PC-3 (cell line): Measurements from ENCODE around the gene SCAPER. TPM values are rescaled to one million over a fixed set of nuclear protein-coding genes. Genes with fewer than 3 reads are reported as not detected.

Experiments
- ATAC-seq: fragments of 200-7000 bp; cut with Tn5 transposase; 2 replicates; pipeline ENCODE4 v1.9.1; 2020; ENCODE audit warnings: mild to moderate bottlenecking, moderate library complexity
- BruUV-seq: library from RNA; stranded (reverse); fragments of 400-500 nt; replicated peaks from 2 replicates; lab custom pipeline; 2021; lab: Mats Ljungman, UMichigan
- CTCF ChIA-PET: fragments of 300-600 bp; sonication (Branson Sonifier 250); formaldehyde crosslinking; loops from one replicate; lab custom pipeline; 2022; ENCODE audit warnings: antibody characterized with exemption; lab: Charles Lee
- POLR2A ChIA-PET: fragments of 300-600 bp; sonication (Branson Sonifier 250); formaldehyde crosslinking; loops from one replicate; lab custom pipeline; 2022; ENCODE audit warnings: antibody characterized with exemption; ENCODE audit not compliant: unreplicated experiment; lab: Charles Lee
- DNase-seq: peaks from one replicate; pipeline ENCODE4 v3.0.0-alpha.2; 2015
- H2AFZ ChIP-seq: fragments of 300-600 bp; sonication (generic); 2 replicates; pipeline ENCODE4 v1.6.0; 2016; ENCODE audit warnings: antibody characterized with exemption, low read length
- H3F3A ChIP-seq: fragments of 300-600 bp; sonication (generic); one replicate; pipeline ENCODE4 v1.6.0; 2017; ENCODE audit warnings: antibody characterized with exemption, low read length, control low read depth, mild to moderate bottlenecking; ENCODE audit not compliant: unreplicated experiment
- H3K27ac ChIP-seq: fragments of 300-600 bp; sonication (generic); 2 replicates; pipeline ENCODE4 v1.5.1; 2016; ENCODE audit warnings: mild to moderate bottlenecking, low read length
- H3K27me3 ChIP-seq: fragments of 300-600 bp; sonication (generic); 2 replicates; pipeline ENCODE4 v1.6.1; 2016; ENCODE audit warnings: low read length, mixed read lengths
- H3K36me3 ChIP-seq: fragments of 300-600 bp; sonication (generic); 2 replicates; pipeline ENCODE4 v1.6.1; 2016; ENCODE audit warnings: low read depth, mixed run types, low read length, mixed read lengths
- H3K4me1 ChIP-seq: fragments of 300-600 bp; sonication (generic); 2 replicates; pipeline ENCODE4 v1.5.1; 2016; ENCODE audit warnings: low read length; ENCODE audit not compliant: insufficient read depth
- H3K4me2 ChIP-seq: fragments of 300-600 bp; sonication (generic); 2 replicates; pipeline ENCODE4 v1.6.0; 2016; ENCODE audit warnings: low read length
- H3K4me3 ChIP-seq: fragments of 300-600 bp; sonication (generic); 2 replicates; pipeline ENCODE4 v1.5.1; 2016; ENCODE audit warnings: mild to moderate bottlenecking, low read length, mixed read lengths
- H3K79me2 ChIP-seq: fragments of 300-600 bp; sonication (generic); 2 replicates; pipeline ENCODE4 v1.6.1; 2017; ENCODE audit warnings: low read length, mixed read lengths
- H3K9ac ChIP-seq: fragments of 300-600 bp; sonication (generic); 2 replicates; pipeline ENCODE4 v1.6.0; 2016; ENCODE audit warnings: mild to moderate bottlenecking, low read length
- H3K9me2 ChIP-seq: fragments of 300-600 bp; sonication (generic); replicated peaks from 2 replicates; pipeline ENCODE4 v1.6.1; 2016; ENCODE audit warnings: mixed run types, low read length, mixed read lengths
- H3K9me3 ChIP-seq: fragments of 300-600 bp; sonication (generic); 2 replicates; pipeline ENCODE4 v1.6.1; 2016; ENCODE audit warnings: low read length, mixed read lengths
- H4K20me1 ChIP-seq: fragments of 300-600 bp; sonication (generic); 2 replicates; pipeline ENCODE4 v1.6.1; 2016; ENCODE audit warnings: low read length, mixed read lengths
- EZH2 ChIP-seq: fragments of 300-600 bp; sonication (generic); IDR thresholded peaks from one replicate; pipeline ENCODE4 v1.6.1; 2017; ENCODE audit warnings: antibody characterized with exemption, mild to moderate bottlenecking, low read length; ENCODE audit not compliant: unreplicated experiment
- EZH2phosphoT487 ChIP-seq: fragments of 300-600 bp; sonication (generic); IDR thresholded peaks from 2 replicates; pipeline ENCODE4 v1.6.1; 2018; ENCODE audit warnings: mild to moderate bottlenecking, antibody characterized with exemption, low read length, borderline replicate concordance
- intact Hi-C: fragments of 100-400 bp; cut with micrococcal nuclease; formaldehyde crosslinking; loops from 2 replicates; pipeline ENCODE4 v1.9.0; 2023
- total RNA-seq: library from RNA; depleted of rRNA; stranded (reverse); fragments of >200 nt; gene quantifications from 2 replicates; pipeline ENCODE4 v1.2.3, GENCODE V29; 2014
- TF ChIP-seq, protein P1 (sequence below): fragments of 300-600 bp; sonication (generic); conservative IDR thresholded peaks from 2 replicates; pipeline ENCODE4 v1.5.1; 2017; ENCODE audit warnings: antibody characterized with exemption, low read depth, mild to moderate bottlenecking, low read length

Gene SCAPER
- total RNA-seq, 1 experiment from 2014 or later: 6.0 TPM

DNA sequence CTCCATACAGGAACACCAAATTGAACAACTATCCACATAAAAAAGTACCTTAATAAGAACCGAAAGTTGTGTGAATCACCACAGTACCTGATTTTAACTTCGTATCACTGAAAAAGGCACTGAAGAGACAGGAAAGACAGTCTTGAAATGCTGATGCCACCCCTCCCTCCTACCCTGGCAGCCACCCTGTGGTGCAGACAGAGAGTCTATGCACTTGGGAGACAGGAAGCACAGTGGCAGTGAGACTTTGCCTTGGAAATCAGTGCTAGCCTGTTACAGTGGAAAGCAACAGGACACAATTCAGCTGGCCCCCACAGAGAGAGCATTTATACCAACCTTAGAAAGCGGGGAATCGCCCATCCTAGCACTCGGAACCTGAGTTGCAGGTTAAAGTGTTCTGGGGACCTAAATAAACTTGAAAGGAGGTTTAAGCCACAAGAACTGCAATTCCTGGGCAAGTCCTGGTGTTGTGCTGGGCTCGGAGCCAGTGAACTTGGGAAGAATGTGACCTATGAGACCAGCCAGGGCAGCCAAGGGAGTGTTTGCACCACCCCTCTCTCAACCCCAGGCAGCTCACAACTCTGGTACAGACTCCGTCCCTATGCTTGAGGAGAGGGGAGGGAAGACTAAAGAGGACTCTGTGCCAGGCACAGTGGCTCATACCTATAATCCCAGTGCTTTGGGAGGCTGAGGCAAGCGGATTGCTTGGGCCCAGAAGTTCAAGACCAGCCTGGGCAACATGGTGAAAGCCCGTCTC is 328.4 kb downstream of the SCAPER start:
- TF ChIP-seq EZH2: no peak
- TF ChIP-seq, protein P1, sequence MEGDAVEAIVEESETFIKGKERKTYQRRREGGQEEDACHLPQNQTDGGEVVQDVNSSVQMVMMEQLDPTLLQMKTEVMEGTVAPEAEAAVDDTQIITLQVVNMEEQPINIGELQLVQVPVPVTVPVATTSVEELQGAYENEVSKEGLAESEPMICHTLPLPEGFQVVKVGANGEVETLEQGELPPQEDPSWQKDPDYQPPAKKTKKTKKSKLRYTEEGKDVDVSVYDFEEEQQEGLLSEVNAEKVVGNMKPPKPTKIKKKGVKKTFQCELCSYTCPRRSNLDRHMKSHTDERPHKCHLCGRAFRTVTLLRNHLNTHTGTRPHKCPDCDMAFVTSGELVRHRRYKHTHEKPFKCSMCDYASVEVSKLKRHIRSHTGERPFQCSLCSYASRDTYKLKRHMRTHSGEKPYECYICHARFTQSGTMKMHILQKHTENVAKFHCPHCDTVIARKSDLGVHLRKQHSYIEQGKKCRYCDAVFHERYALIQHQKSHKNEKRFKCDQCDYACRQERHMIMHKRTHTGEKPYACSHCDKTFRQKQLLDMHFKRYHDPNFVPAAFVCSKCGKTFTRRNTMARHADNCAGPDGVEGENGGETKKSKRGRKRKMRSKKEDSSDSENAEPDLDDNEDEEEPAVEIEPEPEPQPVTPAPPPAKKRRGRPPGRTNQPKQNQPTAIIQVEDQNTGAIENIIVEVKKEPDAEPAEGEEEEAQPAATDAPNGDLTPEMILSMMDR: no peak
- TF ChIP-seq EZH2phosphoT487: no peak
- no TSS peak for BruUV-seq
- no peaks in the 10 kb centered on the region for H3K27me3 ChIP-seq
- no peaks in the 10 kb centered on the region for H4K20me1 ChIP-seq
- H3K9me2 ChIP-seq: no peaks in the 10 kb centered on the region
- CTCF ChIA-PET: no interaction called here
- no peak for ATAC-seq
- DNase-seq: no peak
- H3F3A ChIP-seq: no peaks in the 10 kb centered on the region
- H3K36me3 ChIP-seq: no peaks in the 10 kb centered on the region
- POLR2A ChIA-PET: no interaction called here
- no peak overlapping the region for H3K4me3 ChIP-seq
- intact Hi-C loops: no loop called here
- H3K27ac ChIP-seq: no peak overlapping the region
- no peaks in the 10 kb centered on the region for H3K9me3 ChIP-seq
- H3K9ac ChIP-seq: no peak overlapping the region
- no peak overlapping the region for H2AFZ ChIP-seq
- no peaks in the 10 kb centered on the region for H3K4me1 ChIP-seq
- H3K4me2 ChIP-seq: no peak overlapping the region
- H3K79me2 ChIP-seq: no peaks in the 10 kb centered on the region

DNA sequence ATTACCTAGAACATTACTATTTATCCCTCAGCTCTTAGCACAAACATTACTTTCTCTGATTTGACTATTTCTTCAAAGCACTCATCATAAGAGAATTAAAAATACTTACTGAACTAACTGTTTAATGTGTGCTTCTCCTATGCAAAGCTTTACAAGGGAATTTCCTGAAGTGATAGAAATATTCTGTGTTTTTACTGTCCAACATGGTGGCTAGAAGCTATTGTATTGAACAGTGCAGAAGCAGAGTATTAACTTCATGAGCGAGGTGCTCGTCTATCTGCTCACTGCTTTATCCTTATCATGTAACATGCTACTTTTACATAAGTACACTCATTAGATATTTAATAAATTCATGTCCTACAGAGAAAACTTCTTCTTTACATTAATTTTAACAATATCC is 329.5 kb downstream of the SCAPER start:
- POLR2A ChIA-PET: no interaction called here
- TF ChIP-seq, protein P1: no peak
- TF ChIP-seq EZH2phosphoT487 (no peak), EZH2 (no peak)

DNA sequence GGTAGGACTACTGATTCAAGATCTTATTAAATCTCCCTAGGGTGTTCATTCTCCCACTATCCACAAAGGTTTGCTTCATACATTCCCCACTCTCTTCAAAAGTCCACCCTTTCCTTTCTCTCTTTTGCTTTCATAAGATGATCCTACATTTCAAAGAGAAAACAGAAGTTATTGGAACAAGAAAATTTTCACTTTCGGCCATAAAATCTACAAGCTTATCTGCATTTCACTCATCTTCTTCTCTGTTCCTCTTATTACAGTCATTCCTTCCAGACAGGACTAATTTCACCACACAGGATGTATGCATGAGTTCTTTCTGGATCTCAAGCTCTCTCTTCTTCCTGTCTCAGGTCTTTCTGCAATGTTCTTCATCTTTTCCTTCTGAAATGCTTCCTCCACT is 329.9 kb downstream of the SCAPER start:
- Histone ChIP-seq H3K79me2 (no peaks in the 10 kb centered on the region), H3K36me3 (no peaks in the 10 kb centered on the region), H3K27ac (no peak overlapping the region), H3K9ac (no peak overlapping the region), H3F3A (no peaks in the 10 kb centered on the region), H3K27me3 (no peaks in the 10 kb centered on the region), H3K4me2 (no peak overlapping the region), H3K9me3 (no peaks in the 10 kb centered on the region), H3K4me3 (no peak overlapping the region), H2AFZ (no peak overlapping the region), H3K9me2 (no peaks in the 10 kb centered on the region), H4K20me1 (no peaks in the 10 kb centered on the region), H3K4me1 (no peaks in the 10 kb centered on the region)
- ChIA-PET CTCF (no interaction called here), POLR2A (no interaction called here)
- TF ChIP-seq EZH2 (no peak), EZH2phosphoT487 (no peak)
- TF ChIP-seq, protein P1: no peak
- BruUV-seq: no TSS peak
- no peak for ATAC-seq
- intact Hi-C loops: no loop called here
- no peak for DNase-seq

More for the DNA sequence above, 329.5 kb downstream of the SCAPER start:
- intact Hi-C loops: no loop called here
- no peak overlapping the region for H3K27ac ChIP-seq
- no peaks in the 10 kb centered on the region for H3F3A ChIP-seq
- CTCF ChIA-PET: no interaction called here
- DNase-seq (no peak), ATAC-seq (no peak)
- no peaks in the 10 kb centered on the region for H3K36me3 ChIP-seq
- H4K20me1 ChIP-seq: no peaks in the 10 kb centered on the region
- no peak overlapping the region for H3K9ac ChIP-seq
- no peaks in the 10 kb centered on the region for H3K4me1 ChIP-seq
- no peak overlapping the region for H2AFZ ChIP-seq
- H3K9me3 ChIP-seq: no peaks in the 10 kb centered on the region
- no peaks in the 10 kb centered on the region for H3K9me2 ChIP-seq
- no TSS peak for BruUV-seq
- H3K4me3 ChIP-seq: no peak overlapping the region
- no peaks in the 10 kb centered on the region for H3K79me2 ChIP-seq
- H3K4me2 ChIP-seq: no peak overlapping the region
- H3K27me3 ChIP-seq: no peaks in the 10 kb centered on the region
